ENCODE results near the gene RNF145.
"Not testable (repeated sequence)": the region's sequence is repeated elsewhere in the genome, so short reads cannot be mapped to it uniquely, and the experiment has no call there.

Gene RNF145, protein sequence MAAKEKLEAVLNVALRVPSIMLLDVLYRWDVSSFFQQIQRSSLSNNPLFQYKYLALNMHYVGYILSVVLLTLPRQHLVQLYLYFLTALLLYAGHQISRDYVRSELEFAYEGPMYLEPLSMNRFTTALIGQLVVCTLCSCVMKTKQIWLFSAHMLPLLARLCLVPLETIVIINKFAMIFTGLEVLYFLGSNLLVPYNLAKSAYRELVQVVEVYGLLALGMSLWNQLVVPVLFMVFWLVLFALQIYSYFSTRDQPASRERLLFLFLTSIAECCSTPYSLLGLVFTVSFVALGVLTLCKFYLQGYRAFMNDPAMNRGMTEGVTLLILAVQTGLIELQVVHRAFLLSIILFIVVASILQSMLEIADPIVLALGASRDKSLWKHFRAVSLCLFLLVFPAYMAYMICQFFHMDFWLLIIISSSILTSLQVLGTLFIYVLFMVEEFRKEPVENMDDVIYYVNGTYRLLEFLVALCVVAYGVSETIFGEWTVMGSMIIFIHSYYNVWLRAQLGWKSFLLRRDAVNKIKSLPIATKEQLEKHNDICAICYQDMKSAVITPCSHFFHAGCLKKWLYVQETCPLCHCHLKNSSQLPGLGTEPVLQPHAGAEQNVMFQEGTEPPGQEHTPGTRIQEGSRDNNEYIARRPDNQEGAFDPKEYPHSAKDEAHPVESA

DNA sequence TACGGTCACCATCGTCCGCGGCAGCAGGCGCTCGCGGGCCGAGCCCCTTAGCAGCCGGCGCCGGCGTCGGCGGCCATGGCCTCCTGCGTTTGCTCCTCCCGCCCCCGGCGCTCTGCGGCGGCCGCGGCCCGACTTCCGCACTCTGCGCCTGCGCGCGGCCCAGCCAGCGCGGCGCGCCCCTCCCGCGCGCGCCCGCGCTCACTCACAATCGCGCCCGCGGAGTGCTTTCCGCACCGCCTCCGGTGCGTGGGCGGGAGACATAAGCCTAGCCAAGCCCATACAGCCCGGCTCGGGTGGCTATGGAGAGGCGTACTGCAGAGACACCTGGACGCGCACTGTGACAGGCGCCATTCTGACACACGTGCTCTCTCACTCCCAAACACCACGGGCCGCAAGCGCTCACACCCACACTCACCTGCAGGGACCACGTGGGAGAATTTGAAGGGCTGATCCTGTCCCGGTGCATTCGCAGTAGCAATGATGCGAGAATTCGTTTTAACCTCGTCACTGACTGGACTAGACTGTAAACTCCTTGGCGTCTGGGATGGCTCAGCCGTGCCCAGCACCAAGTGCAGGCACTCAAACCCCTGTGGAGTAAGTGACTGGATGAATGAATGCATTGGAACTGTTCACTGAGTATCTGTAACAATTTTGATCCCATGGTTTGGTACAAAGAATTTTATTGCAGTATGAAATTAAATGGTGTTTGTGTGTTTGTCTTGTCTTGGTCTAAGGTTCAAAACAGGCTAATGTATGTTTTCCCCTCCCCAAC lies at the start of gene RNF145:
Gene RNF145, minus strand, starts transcription at position 116 of the 772 bp plus-strand sequence. CDS start 5,936 bp downstream, outside the sequence.
- FAIRE-seq (peak; percentile 73), DNase-seq (ENCODE audit: low spot score) (peak; percentile 92)

DNA sequence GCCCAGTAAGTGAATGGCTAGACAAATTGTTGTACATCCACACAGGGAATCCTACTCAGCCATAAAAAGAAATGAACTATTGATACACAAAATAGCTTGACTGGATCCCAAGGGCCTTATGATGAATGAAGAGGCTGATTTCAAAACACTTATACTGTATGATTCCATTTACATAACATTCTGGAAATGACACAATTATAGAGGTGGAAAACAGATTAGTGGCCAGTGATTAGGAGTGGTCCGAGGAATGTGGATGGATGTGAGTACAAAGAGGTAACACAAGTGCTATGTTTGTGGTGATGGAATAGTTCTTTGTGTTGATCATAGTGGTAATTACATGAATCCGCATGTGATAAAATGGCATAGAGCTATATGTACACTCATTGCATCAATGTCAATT lies 49.0 kb upstream of the RNF145 start:
- DNase-seq (ENCODE audit: low spot score): no peak
- FAIRE-seq: no peak

DNA sequence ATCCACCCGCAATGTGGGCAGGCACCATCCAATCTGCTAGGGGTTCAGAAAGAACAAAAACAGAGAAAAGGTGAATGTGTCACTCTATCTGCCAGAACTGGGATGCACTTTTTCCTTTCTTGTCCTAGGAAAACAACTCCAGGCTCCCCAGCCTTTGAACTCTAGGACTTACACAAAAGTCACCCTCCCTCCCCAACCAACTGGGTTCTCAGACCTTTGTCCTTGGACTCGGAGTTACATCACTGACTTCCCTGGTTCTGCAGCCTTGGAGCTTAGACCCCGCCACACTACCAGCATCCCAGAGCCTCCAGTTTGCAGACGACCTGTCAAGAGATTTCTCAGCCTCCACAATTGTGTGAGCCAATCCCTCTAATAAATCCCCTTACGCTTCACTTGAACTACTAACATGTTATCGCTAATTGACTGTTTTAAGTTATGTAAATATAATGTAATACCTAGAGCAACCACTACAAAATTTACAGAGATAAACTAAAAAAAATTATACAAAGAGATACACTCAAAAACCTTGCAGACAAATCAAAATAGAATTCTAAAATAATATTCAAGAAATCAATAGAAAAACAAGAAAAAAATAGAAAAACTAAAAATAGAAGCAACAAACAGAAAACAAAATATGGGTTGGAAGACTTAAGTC lies 48.4 kb upstream of the RNF145 start:
- no peak for DNase-seq (ENCODE audit: low spot score)
- FAIRE-seq: no peak

DNA sequence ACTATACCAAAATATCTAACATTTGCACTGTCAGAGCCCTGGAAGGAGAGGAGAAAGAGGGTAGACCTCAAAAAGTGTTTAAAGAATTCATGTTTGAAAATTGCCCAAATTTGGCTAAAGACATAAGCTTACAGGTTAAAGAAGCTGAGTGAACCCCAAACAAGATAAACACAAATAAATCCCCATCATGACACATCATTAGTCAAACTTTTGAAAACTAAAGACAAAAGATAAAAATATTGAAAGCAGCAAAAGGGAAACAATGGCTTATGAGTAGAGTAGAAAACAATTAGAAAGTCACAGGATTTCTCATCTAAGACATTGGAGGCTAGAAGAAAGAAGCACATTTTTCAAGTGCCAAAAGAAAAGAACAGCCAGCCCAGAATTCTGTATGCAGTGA lies 47.7 kb upstream of the RNF145 start:
- no peak for DNase-seq (ENCODE audit: low spot score)

DNA sequence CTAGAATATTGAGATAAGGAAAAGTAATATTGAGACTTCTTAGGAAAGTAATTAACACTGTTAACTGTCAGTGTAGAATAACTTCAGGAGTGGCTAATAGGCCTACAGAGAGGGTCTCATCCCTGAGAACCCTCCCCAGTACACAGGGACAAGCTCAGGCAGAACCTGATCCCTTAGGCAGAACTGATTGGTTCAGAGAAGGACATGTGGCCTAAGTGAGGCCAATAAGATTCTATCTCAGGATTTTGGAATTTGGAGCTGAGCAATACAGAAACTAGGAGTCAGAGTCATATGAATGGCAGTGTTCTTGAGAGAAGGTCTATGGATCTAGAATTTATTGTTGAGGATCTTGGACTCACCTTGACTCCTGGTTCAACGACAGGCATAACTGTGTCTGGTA lies 42.8 kb upstream of the RNF145 start:
- no peak for FAIRE-seq

More for the DNA sequence above, 47.7 kb upstream of the RNF145 start:
- FAIRE-seq: no peak

DNA sequence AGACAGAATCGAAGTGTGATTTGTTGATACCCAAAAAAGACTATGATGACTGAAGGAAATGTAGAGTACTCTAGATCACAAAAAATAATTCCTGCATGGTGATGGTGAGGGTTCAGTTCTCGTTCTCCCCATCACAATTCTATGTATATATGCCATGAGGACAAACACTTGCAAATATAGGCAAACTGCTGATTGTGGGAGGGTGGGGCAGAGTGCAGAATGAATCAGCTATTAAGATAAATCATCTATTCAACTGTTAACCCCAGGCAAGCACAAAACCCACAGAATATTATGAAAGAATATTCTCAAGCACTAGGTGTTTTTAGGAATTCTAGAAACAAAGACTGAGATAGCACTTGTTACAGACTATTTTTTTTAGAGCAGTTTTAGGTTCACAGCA lies 39.8 kb upstream of the RNF145 start:
- no peak for DNase-seq (ENCODE audit: low spot score)
- FAIRE-seq: no peak

More for the DNA sequence above, 42.8 kb upstream of the RNF145 start:
- DNase-seq (ENCODE audit: low spot score): no peak

DNA sequence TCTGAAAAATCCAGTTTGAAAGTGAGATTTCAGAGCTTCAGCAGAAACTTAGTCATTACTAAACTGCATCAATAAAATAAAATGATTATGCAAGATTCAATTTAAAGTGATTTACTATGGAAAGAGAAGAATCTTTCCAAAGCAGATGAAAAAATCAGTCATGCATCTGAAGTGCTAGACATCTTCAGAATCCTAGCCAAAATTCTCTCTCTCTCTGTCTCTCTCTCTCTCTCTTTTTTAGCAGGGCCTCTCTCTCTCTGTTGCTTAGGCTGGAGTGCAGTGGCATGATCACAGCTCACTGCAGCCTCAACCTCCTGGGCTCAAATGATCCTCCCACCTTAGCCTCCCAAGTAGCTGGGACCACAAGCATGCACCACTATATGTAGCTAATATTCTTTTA lies 35.5 kb upstream of the RNF145 start:
- FAIRE-seq (no peak), DNase-seq (ENCODE audit: low spot score) (no peak)

DNA sequence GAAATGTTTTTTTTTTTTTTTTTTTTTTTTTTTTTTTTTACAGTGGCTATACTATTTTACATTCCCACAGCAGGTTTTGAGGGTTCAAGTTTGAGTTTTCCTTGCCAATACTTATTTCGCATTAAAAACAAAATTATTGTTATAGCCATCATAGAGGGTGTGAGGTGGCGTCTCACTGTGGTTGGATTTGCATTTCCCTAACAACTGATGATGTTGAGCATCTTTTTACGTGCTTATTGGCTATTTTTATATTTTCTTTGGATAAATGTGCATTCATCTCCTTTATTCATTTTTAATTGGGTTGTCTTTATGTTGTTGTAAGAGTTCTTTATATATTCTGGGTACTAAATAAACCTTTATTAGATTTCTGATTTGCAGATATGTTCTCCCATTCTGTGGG lies 34.8 kb upstream of the RNF145 start:
- DNase-seq (ENCODE audit: low spot score): no peak

DNA sequence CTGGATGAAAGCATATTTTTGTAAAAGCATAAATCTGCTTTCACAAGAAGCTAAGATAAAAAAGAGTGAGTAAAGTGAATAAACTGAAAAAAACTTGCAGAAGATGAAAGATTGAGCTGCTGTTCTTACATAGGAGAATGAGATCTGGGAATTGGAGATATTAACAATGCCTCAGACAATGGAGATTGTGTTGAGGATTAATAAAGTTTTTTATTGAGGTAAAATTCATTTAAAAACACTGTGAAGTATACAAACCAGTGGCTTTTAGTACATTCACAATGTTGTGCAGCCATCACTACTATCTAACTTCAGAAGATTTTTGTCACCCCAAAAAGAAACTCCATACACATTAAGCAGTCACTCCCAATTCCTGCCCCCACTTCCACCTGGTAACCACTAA lies 34.0 kb upstream of the RNF145 start:
- no peak for FAIRE-seq

More for the DNA sequence above, 34.8 kb upstream of the RNF145 start:
- no peak for FAIRE-seq

DNA sequence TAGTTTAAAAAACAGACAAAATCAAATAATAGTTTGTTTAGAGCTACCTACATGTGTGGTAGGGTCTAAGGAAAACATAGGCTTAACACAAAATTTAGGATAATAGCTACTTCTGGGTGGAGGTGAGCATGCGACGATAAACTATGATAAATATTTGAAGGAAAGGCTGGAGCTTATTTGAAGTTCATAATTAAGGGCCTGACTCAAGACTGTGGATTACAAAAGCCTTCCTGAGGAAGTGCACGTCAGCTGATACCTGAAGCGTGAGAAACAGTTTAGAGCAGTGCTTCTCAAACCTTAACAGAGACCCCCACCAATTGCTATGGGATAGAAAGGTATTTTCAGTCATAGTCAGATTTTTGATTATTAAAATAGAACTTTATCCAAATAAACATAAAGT lies 33.3 kb upstream of the RNF145 start:
- DNase-seq (ENCODE audit: low spot score): no peak
- no peak for FAIRE-seq

More for the DNA sequence above, 34.0 kb upstream of the RNF145 start:
- no peak for DNase-seq (ENCODE audit: low spot score)

DNA sequence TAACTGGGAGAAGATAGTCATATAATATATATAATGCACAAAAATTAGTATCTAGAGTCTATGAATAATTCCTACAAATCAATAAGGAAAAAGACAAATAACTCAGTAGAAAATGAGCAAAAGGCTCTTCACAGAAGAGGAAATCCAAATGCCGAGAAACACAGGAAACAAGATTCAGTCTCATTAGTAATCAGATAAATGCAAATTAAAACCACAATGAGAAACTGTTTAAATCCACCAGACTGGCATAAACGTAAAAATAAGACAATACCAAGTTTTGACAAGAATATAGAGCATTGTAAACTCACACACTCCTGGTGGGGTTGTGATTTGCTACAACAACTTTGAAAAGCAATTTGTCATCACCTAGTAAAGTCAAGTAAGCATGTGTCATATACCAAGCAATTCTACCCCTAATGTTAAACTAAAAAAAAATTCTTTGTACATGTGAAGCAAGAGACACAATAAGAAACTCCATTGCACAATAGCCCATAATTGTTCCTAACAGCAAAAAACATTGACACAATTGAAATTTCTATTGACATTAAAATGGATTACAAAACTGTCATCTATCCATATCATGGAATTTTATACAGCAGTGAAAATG lies 32.7 kb upstream of the RNF145 start:
- DNase-seq (ENCODE audit: low spot score) (no peak), FAIRE-seq (no peak)

DNA sequence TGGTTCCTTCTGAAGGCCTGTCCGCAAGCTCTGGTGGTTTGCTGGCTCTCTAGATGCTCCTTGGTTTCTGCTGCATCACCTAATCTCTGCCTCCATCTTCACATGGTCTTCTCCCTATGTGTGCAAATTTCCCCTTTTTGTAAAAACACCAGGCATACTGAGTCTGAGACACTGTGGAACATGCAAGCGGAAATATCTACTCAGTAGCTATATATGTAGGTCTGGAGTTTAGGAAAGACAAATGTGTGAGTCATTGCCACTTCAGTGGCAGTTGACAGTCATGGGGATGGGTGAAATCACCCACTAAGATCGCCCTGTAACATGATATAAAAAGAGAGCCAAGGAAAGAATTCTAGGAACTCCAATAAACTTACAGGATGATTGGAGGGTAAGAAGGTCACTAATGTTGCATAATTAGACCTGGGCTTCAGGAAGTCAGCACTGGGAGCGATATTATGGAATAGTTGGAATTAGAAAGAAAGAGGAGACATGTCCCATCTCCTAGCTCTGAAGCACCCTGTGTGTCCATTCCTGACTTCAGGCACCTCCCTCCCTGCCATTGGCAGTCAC lies 31.0 kb upstream of the RNF145 start:
- peak; percentile 75 for DNase-seq (ENCODE audit: low spot score)
- peak; percentile 86 for FAIRE-seq

DNA sequence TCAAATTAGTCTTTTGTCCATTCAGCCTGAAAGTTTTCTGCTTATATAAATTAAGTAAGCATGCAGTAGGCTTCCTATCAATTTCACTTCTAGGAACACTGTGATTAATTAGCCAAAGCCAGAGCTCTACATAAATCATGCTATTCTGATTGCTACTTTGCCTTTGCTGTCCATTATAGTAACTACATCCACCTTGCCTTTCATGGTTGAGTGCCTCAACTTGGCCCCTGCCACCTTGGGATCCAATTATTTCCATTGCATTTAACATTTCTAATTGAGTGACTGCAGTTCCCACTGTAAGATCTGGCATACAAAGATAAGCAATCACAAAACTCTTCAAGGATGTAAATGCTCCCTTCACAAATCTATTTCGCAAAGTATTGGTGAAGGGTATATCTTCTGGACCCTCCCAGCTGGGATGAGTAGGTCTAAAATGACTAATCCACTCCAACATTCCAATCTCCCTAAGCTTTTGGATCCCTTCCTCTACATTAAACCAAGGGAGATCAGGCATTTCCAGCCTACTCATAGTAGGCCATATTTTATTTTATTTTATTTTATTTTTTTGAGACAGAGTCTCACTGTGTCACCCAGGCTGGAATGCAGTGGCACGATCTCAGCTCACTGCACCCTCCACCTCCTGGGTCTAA lies 26.6 kb upstream of the RNF145 start:
- not testable (repeated sequence) for FAIRE-seq; DNase-seq (ENCODE audit: low spot score)

DNA sequence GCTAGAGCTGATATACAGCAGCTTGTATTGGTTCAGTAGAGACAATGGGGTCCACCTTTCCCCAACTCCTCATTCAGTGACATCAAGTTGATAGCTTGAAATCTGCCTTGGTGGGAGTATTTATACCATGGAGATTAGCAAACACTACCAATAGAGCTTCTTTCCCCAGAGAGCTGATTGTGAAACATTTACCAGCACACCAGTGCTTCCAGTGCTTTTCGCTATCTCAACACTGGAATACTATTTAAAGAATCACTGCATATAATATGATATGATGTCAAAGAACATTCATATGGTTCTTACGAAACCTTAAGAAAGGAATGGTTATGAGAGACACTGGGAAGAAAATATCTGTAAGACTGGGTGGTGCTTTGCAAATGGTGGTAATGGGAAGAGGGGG lies 21.8 kb upstream of the RNF145 start:
- DNase-seq (ENCODE audit: low spot score) (no peak), FAIRE-seq (no peak)

DNA sequence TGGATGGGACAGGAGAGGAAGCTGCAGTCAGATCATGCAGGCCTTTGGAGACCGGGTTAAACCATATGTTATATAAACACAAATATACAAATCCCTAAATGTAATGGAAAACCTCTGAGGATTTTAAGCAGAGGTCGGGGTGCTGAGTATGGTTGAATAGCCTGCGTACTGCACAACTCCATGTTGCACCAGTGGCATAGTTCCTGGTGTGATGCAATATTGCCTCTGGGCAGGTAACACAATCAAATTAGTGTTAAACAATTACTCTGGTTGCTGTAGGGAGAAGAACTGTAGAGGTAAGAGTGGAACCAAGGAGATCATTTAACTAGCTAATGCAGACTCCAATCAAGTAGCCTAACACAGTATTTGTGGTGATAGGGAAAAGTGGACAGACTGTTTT lies 21.3 kb upstream of the RNF145 start:
- no peak for DNase-seq (ENCODE audit: low spot score)
- FAIRE-seq: no peak

DNA sequence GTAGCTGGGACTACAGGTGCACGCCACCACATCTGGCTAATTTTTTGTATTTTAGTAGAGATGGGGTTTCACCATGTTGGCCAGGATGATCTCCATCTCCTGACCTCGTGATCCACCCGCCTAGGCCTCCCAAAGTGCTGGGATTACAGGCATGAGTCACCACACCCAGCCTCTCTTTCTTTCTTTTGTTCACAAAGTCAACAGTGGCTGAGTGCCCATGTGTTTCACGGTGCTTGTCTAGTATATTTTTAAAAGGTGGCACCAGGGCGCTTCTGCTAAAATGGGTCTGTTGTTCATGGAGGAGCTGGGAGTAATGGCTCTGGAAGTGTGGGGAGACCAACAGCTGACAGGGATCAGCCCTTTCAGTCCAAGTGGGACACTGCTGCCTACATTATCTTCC lies 18.7 kb upstream of the RNF145 start:
- FAIRE-seq: not testable (repeated sequence)
- DNase-seq (ENCODE audit: low spot score): peak; percentile 10

DNA sequence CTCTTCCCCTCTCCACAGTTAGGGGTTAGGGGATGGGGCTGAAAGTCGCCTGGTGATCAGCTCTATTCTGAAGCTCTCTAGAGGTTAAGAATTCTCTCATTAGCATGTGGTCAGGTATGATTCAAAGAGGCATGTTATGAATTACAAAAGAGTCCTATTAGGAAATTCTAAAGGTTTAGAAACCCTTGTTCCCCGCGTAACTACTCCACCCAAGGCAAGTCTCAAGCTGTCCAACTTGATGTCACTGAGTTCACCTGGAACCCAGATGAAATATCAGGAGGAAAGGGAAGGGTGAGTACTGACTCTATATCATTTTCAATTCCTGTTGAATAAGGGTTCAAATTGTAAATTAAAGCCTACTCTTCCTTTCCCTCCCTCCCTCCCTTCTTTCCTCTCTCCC lies 18.1 kb upstream of the RNF145 start:
- FAIRE-seq: no peak
- no peak for DNase-seq (ENCODE audit: low spot score)

DNA sequence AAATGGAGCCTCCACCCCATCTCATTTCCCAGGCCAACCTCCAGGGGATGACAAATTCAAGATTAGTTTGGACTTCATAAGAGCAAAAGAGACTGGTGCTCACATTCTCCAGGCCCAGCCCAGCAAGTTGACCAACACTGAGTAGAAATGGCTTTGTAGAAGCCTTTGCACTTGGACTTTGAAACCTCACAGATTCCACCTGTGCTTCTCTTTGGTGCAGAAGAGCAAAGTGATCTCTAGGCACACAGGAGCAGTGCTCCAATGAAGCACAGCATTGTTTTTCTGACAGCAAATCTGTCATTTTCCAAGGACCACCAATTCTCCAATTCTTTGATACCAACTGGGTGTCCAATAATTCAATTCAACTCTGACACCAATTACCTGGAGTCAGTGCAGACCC lies 17.1 kb upstream of the RNF145 start:
- DNase-seq (ENCODE audit: low spot score) (no peak), FAIRE-seq (no peak)

DNA sequence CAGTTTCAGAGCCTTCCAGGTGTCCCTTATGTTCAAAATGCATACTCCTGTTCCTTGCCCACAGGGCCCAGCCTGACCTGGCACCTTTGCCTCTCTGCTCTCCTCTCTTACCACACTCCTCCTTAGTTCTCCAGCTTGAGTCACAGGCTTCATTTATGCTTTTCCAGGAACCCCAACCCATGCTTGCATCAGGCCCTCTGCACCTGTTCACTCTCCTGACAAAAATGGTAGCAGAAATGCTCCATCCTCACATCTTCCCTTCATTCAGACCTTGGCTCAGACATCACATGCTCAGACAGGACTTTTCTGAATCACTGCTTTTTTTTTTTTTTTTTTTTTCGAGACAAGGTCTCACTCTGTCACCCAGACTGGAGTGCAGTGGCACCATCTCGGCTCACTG lies 15.1 kb upstream of the RNF145 start:
- FAIRE-seq: no peak
- DNase-seq (ENCODE audit: low spot score): no peak

DNA sequence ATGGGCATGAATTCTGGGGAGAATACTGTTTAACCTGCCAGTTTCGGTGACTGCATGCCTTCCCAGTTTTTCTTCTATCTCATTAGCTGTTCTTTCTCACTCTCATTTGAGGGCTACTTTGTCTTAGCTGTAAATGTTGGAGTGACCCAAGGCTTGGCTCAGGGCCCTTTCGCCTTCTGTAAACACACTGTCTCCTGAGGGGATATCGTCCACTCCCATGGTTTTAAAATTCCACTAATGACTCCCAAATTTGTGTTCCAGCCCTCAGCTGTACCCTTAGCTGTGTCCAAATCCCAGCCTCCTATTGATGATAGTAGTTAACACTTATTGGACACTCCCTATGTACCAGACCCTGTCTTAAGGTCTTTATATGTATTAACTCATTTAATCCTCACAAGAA lies 14.1 kb upstream of the RNF145 start:
- FAIRE-seq: no peak

More for the DNA sequence above, 14.1 kb upstream of the RNF145 start:
- no peak for DNase-seq (ENCODE audit: low spot score)
